AG09319 (cell line): ENCODE data around the gene TMC5.

Experiments
- DNase-seq: peaks from one replicate; pipeline ENCODE4 v3.0.0-alpha.2; 2010; ENCODE audit warnings: low read depth; ENCODE audit errors: extremely low read depth
- CTCF ChIP-seq: IDR thresholded peaks from 2 replicates; pipeline ENCODE4 v1.5.1; 2011; ENCODE audit warnings: low read depth, mild to moderate bottlenecking, inconsistent platforms, low read length, moderate library complexity

Gene TMC5

GRCh38 chr16:19497176-19497575 is 79.5 kb downstream of the TMC5 start:
- no peak for TF ChIP-seq CTCF
- no peak for DNase-seq

GRCh38 chr16:19499006-19499405 is 81.3 kb downstream of the TMC5 start:
- TF ChIP-seq CTCF: no peak
- DNase-seq: no peak

GRCh38 chr16:19499481-19499880 is 81.8 kb downstream of the TMC5 start:
- TF ChIP-seq CTCF: no peak
- no peak for DNase-seq

- DNase-seq: peak; percentile 32
- TF ChIP-seq CTCF: peak; percentile 80
Measured at GRCh38 chr16:19502395-19503131, 84.9 kb downstream of the TMC5 start.

- no peak for TF ChIP-seq CTCF
- no peak for DNase-seq
Measured at GRCh38 chr16:19503461-19504075, 85.9 kb downstream of the TMC5 start.

GRCh38 chr16:19505600-19506303 is 88.1 kb downstream of the TMC5 start:
- no peak for DNase-seq
- TF ChIP-seq CTCF: no peak

- no peak for TF ChIP-seq CTCF
- DNase-seq: no peak
Measured at GRCh38 chr16:19506965-19507364, 89.3 kb downstream of the TMC5 start.
